ENCODE data around the gene SLC13A2.
"Not testable (repeated sequence)": the region's sequence is repeated elsewhere in the genome, so short reads cannot be mapped to it uniquely, and the experiment has no call there.

- TF ChIP-seq, protein P1, sequence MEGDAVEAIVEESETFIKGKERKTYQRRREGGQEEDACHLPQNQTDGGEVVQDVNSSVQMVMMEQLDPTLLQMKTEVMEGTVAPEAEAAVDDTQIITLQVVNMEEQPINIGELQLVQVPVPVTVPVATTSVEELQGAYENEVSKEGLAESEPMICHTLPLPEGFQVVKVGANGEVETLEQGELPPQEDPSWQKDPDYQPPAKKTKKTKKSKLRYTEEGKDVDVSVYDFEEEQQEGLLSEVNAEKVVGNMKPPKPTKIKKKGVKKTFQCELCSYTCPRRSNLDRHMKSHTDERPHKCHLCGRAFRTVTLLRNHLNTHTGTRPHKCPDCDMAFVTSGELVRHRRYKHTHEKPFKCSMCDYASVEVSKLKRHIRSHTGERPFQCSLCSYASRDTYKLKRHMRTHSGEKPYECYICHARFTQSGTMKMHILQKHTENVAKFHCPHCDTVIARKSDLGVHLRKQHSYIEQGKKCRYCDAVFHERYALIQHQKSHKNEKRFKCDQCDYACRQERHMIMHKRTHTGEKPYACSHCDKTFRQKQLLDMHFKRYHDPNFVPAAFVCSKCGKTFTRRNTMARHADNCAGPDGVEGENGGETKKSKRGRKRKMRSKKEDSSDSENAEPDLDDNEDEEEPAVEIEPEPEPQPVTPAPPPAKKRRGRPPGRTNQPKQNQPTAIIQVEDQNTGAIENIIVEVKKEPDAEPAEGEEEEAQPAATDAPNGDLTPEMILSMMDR (IDR thresholded peaks at IDR 0.05 in 4 of 5, conservative IDR thresholded peaks at IDR 0.05 in 1 of 5) = not testable (repeated sequence)
- not testable (repeated sequence) for TF ChIP-seq POLR2A (IDR thresholded peaks at IDR 0.05)
These were observed 48.8 kb downstream of the SLC13A2 start for GRCh38 chr17:28522281-28522680.

Data from gastrocnemius medialis (tissue), 4 donors.